Measurements from ENCODE around the gene FYN.

The FYN gene

DNA sequence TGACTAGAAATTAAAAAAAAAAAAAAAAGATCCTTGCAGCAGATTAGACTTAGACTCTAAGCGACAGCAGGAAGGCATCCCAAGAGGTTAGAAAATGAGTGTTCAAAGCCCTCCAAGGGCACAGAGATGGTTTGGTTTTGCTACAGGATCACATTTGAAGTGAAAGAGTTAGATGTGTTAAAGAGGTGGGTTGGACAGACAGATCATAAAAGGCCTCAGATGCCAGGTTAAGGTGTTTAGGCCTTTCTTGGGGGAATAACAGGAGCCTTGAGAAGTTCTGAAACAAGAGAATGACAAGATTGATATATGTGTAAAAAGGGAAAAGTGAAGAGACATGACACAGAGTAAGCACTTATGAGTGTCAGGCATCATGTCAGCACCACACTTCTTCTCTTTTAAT is 107.5 kb downstream of the FYN start:
- DNase-seq, result no peak

DNA sequence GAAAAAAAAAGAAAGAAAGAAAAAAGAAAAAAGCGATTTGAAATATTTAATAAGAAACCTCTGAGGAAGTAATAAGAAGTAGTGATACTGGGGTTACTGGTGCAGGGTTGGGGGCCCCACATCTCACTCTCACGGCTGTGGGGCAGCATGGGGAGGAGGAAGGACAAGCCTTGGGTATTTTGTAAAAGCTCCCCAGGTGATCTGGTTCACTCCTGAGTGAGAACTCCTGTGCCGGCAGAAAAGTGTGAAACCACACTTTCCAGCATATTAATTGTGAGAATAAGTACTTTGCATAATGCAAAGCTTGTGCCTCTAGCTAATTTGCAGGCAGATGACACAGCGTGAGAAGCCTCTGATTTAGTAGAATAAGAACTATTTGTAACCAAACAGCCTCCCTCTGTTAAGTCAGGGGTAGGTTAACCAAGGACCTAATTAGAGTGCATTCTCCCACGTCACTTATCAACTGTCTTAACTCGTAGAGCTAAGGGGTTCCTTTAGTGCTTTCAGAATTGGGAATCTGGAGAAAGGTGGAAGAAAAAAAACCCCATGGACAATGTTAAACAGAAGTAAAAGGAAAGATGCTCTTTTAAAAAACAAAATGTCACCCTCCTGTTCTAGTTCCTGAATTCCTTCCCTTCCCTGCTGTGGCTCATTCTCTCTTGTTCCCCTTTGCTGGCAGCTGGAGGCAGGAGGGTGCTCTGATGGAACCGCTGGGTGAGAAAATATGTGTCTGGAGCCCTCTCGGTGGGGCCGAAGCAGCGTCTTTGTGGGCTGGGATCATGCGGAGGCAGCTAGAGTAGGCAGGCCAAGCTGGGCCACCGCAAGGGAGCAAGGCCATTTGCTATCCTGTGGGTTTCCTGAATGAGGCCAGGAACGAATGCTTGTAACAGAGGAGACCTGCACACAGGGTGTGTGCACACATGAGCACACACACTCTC is 108.7 kb downstream of the FYN start:
- DNase-seq, result no peak

DNA sequence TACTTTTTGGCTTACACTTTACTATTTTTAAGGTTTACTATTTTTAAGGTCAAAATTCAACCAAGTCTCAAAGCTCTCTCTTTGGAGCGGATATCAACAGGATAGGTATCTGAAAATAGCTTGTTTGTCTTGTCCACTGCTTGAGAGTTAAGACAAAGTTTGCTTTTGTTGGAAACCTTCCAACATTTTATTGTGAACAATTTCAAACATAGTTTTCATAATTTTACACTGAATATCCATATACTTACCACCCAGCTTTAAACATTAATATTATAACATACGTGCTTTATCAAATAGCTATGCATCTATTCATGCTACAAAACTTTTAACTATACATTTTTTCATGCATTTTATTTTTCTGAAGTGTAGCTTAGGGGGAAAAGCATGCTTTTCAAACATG is 109.9 kb downstream of the FYN start:
- DNase-seq, result no peak

DNA sequence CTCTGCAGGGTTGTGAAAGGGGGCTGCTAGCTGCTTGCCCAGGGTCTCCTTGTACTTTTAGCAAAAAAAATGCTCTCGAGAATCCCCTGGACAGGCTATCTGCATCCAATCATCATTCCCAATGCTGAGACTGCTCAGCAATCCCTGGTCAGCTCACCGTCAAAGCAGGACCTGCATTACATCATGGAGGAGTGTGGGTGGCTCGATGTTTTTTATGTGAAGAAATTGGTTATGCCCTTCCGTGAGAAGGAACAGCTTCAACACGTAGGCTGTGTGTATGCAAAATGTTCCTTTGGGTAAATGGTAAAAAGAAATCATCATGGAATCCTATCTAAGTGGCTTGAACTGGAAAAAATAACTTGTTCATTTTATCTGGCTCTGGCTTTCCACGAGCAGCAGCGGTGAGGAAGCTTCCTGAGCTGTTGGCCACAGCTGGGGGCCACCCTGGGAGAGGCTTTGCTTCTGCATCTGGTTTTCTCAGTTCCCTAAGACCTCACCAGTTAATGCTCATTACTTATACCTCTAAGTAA is 111.4 kb downstream of the FYN start:
- DNase-seq, result no peak

DNA sequence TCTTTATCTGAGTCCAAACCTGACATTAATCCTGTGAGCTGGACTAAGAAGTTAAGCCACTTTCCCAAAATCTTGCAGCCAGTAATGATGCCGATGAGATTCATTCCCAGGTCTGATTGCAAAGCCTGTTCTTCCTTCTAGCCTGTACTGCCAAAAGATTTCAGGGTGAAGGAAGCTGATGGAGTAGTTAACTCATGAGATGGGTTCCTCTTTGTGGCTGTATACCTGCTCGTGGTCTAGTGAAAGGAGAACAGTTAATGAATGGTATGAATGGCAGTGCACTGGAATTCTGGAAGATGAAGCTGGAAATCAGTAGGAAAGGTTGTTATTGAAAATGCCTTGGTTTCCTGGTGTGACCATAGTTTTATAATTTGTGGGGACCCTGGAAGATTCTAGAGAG is 112.0 kb downstream of the FYN start:
- DNase-seq, result no peak

DNA sequence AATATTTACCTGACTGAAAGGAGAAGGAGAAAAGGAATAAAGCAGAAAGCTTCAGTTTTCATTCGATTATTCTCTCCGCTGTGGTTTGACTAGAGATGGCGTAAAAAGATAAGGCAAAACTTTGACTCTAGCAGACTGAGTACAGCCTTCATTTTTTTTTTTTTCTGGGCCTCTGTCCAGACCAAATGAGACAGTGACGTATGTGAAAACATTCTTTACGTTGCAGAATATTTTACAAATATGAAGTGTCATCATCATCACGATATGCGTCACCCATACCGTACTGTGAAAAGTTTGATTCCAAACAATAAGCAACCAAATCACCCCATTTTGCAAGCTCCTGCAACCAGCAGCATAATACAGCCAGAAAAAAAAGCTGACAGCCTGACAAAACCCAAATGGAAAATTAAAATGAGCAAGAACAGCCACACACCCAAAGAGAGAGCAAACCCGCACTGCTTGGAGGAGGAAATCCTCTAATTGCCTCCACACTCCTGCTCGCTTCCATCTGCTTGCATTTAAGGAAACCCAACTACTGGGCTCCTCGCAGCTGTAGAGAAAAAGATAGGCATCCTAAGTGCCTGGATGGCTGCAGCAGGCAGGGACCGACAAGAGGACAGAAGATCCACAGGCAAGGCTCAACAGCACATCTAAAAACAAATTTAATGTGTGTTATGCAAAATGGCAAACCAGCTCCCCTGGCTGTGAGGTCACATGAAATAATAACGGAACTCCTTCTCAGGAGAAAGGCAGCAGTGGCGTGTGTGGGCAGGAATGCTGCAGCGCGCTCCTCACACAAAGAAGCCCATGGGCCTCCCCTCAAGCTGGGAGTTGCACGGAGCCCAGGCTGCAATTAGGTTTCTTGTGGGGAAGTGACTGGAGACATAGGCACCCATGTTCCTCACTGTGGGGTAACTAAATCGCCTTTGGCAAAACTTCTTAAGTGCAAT is 113.1 kb downstream of the FYN start:
- DNase-seq, result no peak

DNA sequence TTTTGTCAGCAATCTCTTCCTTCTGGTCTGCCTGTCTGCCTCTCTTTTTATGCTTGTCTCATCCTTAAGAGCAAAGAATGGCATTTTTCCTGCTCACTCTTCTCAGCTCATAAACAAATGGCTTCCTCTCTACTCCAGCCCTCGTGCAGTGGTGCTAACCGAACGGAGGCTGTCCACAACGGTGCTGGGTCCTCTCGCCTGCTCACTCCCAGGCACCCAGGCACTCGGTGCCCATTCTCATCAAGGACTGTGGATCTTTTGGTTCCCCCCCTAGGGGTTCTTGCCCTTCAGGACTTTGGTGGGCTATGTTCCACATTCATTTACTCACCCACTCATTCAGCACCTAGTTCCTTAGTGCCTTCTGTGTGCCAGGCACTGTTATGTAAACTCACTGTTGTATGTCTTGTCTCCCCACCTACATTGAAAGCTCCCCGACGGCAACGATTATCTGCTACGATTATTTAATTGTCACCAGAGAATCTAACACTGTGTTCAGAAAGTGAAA is 113.9 kb downstream of the FYN start:
- DNase-seq, result no peak

DNA sequence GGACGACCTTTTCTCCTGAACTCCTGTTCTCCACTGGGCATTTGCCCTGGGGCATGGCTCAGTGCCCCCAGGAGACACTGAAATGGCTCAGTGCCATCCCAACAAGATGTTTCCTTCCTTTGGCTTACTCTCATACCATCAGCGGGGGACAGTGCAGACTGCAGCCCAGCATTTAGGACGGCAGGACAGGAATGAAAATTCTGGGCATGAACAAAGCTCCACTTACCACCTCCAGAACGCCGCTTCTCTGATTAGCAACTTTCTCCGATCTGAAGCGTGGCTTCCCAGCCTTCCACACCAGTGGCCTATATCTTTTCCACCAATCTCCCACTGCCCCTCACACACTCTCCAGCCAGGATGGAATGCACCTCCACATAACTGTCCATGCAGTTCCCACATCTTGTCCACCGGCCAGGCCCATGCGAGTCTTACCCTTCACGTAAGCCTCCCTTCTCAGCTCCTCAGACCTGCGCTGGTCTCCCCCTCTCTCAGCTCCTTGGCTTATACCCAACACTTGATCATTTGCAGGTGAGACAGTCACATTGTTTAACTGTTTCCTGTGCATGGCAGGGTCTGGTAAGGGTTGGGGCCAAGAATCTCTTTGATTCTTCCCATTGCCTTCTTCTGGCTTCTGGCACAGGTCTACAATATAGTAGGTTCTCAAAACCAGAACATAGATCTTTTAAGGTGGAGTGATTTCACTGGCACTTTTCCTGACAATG is 114.5 kb downstream of the FYN start:
- DNase-seq, result no peak

DNA sequence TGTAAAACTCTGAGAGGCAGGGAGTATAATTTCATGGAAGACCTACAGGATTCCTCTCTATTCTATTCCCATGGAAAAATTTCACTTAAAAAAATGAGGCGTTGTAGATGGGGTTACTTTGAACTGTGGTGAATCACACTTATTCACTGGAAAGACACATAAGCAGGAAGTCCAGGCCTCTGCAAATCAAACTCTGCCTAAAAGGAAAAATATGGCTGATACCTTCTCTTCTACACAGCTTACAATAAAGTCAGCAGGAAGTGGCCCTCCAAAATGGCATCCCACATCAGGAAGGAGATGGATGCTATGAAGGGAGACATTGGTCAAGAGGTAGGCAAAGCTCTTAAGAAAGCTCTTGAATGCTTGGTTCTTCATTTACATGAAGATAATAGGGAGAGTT is 115.9 kb downstream of the FYN start:
- no peak for DNase-seq

DNA sequence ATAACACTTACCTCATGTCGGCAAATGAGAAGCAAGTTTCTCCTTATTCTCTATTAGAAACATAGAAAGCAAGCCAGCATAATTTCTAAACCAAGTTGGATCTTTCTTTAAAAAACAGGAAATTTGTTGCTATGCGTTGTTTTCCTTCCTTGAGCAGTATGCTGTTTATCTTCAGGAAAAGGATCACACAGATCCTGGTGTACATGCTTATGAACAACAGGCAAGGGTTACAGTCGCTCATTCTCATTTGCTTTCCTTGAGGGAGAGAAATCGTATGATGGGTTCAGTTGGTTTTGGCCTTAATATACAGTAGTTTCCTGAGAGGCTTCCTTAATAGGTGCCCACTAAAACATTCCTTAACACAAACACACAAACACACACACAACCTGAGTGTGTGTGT is 118.8 kb downstream of the FYN start:
- DNase-seq, result no peak

DNA sequence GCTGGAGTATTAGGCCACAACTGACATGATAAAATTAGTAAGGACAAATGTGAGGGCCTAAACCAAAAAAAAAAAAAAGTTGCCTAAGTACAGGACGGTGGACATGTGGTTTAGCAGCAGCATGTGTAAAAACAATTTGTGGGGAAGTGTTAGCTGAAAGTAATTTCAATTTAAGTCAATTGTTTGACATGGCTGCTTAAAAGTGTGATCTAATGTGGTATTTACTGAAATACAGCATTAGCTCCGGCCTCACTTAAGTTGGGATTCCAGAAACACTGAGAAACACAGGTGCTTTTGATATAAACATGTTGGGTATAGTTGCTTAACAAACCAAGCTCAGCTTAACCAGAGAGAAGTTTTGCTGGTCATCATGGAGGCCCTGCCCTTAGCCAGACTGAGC is 119.7 kb downstream of the FYN start:
- DNase-seq, result no peak

DNA sequence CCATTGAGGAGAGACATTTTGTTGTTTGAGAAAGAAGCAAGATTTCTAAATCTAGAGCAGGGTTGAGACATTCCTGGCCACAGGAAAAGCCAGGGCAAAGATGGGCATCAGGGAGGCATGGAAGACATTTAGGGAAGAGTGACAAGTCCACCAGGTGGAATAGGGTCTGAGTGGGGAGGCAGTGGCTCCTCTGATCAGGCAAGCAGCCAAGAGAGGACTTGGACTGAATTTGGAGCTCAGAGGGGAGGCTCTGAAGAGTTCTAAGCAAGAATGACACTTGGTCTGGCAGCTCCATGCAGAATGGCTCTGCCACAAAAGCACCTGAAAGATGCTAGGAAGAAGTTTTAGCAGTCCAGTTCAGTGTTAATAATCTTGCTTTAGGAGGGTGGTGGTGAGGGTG is 120.8 kb downstream of the FYN start:
- no peak for DNase-seq

DNA sequence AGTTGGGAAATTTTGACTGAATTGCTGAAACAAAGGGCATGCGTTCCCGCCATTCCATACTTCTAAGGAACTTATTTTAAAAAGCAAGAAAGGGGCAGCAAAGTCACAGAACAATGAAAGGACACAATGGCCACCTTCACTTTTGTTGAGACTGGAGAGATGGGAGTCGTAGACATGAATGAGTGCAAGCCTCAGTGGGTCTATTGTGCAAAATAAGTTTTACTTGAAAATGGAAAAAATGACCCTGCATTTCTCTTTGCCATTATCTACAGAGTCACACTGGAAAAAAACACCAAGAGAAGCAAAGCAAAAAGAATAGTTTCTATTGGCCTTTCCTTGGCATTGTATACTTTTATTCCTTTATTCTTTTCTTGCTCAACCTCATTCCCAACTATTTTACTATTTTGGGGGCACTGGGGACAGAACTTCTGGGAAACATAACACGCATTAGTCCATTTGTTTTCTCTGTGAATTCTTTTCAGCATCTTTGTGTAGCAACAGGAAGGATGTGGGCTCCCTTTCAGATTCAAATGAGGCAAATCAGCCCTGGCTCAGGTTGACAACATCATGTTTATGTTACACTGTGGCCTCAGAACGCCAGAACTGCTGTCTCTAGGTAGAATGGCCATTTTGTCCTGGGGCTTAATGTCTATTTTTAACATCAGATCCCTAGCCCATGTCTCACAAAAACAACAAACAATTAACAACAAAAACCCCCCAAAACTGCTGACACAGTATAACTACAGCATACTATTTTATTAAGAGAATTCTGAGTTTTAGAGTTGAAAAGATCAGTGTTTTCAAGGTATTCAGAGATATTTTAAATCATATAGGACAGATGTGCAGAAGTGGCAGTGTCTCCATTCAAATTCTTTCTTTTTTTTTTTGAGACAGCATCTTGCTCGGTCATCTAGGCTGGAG is 122.2 kb downstream of the FYN start:
- no peak for DNase-seq

DNA sequence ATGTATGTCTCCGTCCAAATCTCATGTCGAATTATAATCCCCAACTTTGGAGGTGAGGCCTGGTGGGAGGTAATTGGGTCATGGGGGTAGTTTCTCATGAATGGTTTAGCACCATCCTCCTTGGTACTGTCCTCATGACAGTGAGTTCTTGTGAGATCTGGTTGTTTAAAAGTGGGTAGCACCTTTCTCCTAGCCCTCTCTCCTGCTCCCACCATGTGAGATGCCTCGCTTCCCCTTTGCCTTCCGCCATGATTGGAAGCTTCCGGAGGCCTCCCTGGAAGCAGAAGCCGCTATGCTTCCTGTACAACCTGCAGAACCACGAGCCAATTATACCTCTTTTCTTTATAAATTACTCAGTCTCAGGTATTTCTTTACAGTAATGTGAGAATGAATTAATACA is 123.1 kb downstream of the FYN start:
- no peak for DNase-seq

DNA sequence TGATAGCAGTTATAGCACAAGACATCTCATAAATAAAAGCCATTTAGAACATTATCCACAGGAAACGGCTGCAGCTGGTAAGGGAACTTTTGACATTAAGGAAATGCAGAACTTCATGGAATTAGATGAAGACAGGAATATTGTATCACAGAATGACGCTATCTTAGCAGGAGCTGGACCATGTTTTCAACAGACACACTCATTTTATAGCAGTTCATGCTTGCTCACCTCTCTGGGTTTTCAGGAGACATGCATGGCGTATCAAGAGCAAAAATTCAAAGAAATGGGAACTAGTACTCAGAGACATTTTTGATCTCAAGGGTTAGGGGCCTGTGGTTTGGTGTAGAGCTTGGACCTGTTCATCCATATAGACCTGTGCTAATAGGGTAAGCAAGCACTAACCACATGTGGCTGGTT is 125.0 kb downstream of the FYN start:
- DNase-seq, result no peak

DNA sequence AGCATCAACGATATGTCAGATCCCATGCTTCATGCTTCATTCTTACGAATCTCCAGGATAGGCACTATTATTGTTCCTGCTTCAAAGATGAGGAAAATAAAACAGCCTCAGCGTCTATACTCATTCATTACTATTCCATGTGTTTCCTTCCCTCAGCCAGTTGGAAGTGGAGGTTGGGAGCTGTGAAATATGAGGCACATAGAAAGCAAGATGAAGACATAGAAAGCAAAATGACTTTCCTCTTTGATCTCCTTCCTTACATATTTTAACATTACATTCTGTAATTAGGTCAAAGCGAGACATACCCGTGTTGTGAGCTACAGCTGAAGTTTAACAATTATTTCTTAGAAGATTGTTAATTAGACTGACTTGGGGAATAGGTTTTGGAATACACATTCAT is 125.4 kb downstream of the FYN start:
- DNase-seq, result no peak

DNA sequence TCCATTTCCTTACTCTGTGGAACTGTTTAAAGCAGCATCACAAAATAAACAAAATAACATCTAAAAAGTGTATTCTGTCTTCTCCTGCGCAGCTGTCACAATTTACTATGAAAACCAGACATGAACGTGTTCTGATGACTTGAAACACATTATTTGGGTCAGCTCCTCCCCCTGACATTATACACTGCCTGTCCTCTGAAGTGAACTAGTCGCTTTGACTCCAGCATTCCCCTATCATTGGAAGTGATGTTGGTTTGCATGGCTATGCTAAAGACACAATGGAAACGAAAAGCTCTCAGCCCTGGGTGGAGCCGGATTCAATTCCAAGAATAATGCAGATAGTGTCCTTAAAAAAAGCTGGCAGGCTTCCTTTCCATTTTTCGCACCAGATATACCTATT is 125.9 kb downstream of the FYN start:
- no peak for DNase-seq

DNA sequence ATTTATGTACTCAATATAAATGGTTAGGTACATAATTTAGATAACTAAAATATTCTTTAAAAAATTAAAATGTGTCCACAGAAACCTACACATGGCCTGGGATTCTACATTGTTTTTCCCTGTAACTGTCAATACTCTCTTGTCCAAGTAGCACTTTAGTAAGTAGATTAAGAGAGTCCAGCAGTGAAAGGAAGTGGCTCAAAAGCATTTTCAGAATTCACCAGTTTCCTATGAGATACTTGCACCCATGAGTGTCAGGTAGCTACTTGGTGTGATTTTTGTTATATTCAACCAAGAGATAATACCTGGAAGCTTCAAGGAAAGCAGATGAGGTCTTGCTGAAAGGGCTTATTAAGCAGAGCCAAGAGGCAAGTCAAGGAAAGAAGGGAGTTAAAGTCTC is 126.3 kb downstream of the FYN start:
- no peak for DNase-seq

DNA sequence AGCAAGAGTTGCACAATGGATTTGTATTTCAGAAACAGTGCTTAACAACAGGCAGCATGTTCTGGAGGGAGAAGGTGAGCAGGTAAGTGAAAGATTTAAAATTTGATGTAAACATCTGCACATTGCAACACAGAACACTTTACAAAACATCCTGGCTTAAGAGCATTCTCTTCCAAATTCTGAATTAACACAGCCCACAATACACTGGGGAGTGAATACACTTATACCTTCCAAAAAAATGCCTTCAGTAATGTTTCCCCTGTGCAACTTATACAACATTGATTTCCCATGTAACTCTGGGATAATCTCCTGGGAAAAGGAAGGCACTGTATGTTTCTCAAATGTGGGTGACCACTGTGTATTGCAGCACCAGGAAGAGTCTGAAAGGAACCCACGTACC is 127.6 kb downstream of the FYN start:
- no peak for DNase-seq

DNA sequence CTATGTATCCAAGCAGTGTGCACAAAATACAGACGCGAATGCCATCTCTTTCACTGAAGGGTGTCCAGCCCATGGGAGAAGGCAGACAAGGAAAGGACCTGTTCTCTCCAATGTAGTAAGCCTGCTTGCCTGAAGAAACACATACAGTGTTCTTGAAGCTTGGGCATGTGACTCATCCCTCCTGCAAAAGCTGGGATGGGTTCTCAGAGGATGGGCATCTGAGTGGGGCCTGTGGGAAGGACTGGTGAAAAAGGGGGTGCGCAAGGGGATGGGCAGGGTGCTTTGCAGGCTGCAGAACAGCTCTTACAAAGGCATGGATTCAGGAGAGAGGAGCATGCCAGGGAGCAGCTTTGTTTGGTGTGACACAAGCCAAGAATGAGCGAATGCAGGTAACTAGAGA is 128.1 kb downstream of the FYN start:
- no peak for DNase-seq

DNA sequence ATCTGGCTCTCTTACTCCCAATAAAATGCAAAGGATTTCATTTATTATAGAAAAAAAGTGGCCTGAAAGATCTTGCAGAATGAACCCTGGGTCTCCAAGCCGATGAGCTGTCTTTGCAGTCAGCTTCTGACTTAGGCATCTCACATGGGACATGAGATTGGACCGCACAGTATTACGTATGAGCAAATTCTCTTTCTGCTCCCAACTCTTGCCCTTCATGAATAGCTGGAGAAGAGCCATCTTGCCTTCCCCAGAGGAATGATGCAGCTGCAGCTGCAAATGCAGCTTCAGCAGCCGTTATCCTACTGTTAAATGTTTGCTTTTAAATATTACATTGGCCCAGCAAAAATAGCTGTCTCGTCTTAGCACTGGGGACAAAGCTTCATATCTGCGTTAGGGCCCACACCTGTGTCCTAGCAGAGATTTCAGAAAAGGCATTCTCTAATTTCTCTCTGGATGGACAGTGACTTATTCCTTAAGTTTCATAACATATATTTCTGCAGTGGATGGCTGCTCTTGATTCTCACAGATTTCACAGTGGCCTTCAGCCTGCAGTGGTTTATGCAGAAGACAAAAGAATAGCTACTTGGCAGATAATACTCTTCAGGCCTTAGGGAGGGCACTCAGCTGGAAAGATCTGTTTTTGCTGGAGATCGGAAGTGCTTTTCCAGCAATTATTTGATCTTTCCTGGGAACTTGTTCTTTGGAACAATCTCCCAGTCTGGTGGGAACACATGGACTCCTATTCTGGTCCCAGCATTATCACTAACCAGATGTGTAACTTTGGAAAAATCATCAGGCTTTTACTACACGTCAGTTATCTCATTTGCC is 129.2 kb downstream of the FYN start:
- no peak for DNase-seq

Data from cerebellar nuclear complex (tissue), 1 donor.